HEK293 (cell line): ENCODE results near the gene SREBF1.

ENCODE experiments used
- CTCF ChIA-PET: fragments of 350-600 bp; formaldehyde crosslinking; extraction: SDS; loops from one replicate; lab custom pipeline; 2021; ENCODE audit warnings: antibody characterized with exemption; lab: Yijun Ruan, JAX
- POLR2A ChIA-PET: fragments of 300-600 bp; formaldehyde crosslinking; extraction: SDS; loops from one replicate; lab custom pipeline; 2020; ENCODE audit warnings: antibody characterized with exemption, inconsistent platforms; lab: Yijun Ruan, JAX
- H3K27ac ChIP-seq: fragments of 200-500 bp; sonication (Bioruptor generic); 2 replicates; pipeline ENCODE4 v1.5.1; 2014; ENCODE audit warnings: low read depth, low read length, control low read depth, inconsistent platforms; ENCODE audit errors: extremely low read depth
- H3K36me3 ChIP-seq, 2 experiments: fragments of 200-500 bp in 1 of 2; sonication (Bioruptor generic) in 1 of 2; 1 replicate in 1 of 2; 2 replicates in 1 of 2; pipeline ENCODE4 v1.5.1; 2014 to 2017; ENCODE audit warnings: inconsistent platforms in 2 of 2, low read length in 2 of 2; ENCODE audit not compliant: control insufficient read depth in 2 of 2, insufficient read depth in 1 of 2
- H3K4me1 ChIP-seq: fragments of 200-500 bp; sonication (Bioruptor generic); 2 replicates; pipeline ENCODE4 v1.5.1; 2014; ENCODE audit warnings: mild to moderate bottlenecking, low read length, inconsistent platforms; ENCODE audit not compliant: control insufficient read depth, insufficient read depth
- H3K4me3 ChIP-seq: 2 replicates; pipeline ENCODE4 v1.5.1; 2011; ENCODE audit warnings: low read depth, mild to moderate bottlenecking, control low read depth, low read length, moderate library complexity
- H3K9me3 ChIP-seq: fragments of 200-500 bp; sonication (Bioruptor generic); 2 replicates; pipeline ENCODE4 v1.5.1; 2014; ENCODE audit warnings: low read depth, low read length, inconsistent platforms; ENCODE audit not compliant: control insufficient read depth, insufficient read depth
- HOXD13 ChIP-seq: sonication (generic); formaldehyde crosslinking; IDR thresholded peaks from 2 replicates; pipeline ENCODE4 v1.8.0; 2022; ENCODE audit warnings: missing genetic modification reagents, borderline replicate concordance
- MEIS1 ChIP-seq: sonication (generic); formaldehyde crosslinking; IDR thresholded peaks from 2 replicates; pipeline ENCODE4 v1.8.1; 2022; ENCODE audit warnings: missing genetic modification reagents, mild to moderate bottlenecking, borderline replicate concordance
- PRDM1 ChIP-seq: fragments of 450-650 bp; formaldehyde crosslinking; IDR thresholded peaks from 2 replicates; pipeline ENCODE4; 2016; ENCODE audit warnings: missing biosample characterization, missing genetic modification characterization
- ZBTB10 ChIP-seq: fragments of 450-650 bp; formaldehyde crosslinking; IDR thresholded peaks from 2 replicates; pipeline ENCODE4 v1.5.1; 2016; ENCODE audit warnings: missing biosample characterization, missing genetic modification characterization
- ZBTB20 ChIP-seq: fragments of 450-650 bp; formaldehyde crosslinking; IDR thresholded peaks from 2 replicates; pipeline ENCODE4 v1.5.1; 2016; ENCODE audit warnings: missing biosample characterization, missing genetic modification characterization
- ZBTB44 ChIP-seq: fragments of 450-650 bp; IDR thresholded peaks from 2 replicates; pipeline ENCODE4 v1.5.1; 2018; ENCODE audit warnings: missing biosample characterization, mild to moderate bottlenecking, missing genetic modification characterization
- ZBTB48 ChIP-seq: fragments of 450-650 bp; formaldehyde crosslinking; IDR thresholded peaks from 2 replicates; pipeline ENCODE4 v1.5.1; 2016; ENCODE audit warnings: missing biosample characterization, missing genetic modification characterization
- ZBTB8A ChIP-seq: fragments of 450-650 bp; formaldehyde crosslinking; IDR thresholded peaks from 2 replicates; pipeline ENCODE4 v1.5.1; 2016; ENCODE audit warnings: missing biosample characterization, missing genetic modification characterization
- ZFP41 ChIP-seq: fragments of 450-650 bp; formaldehyde crosslinking; IDR thresholded peaks from 2 replicates; pipeline ENCODE4 v1.5.1; 2016; ENCODE audit warnings: missing biosample characterization, missing genetic modification characterization, borderline replicate concordance
- ZNF169 ChIP-seq: fragments of 450-650 bp; formaldehyde crosslinking; IDR thresholded peaks from 2 replicates; pipeline ENCODE4 v1.5.1; 2016; ENCODE audit warnings: missing biosample characterization, missing genetic modification characterization
- ZNF223 ChIP-seq: fragments of 450-650 bp; formaldehyde crosslinking; IDR thresholded peaks from 2 replicates; pipeline ENCODE4 v1.5.1; 2016; ENCODE audit warnings: missing biosample characterization, missing genetic modification characterization
- ZNF324 ChIP-seq: fragments of 450-650 bp; formaldehyde crosslinking; IDR thresholded peaks from 2 replicates; pipeline ENCODE4 v1.5.1; 2016; ENCODE audit warnings: missing biosample characterization, missing genetic modification characterization
- ZNF366 ChIP-seq: fragments of 450-650 bp; formaldehyde crosslinking; conservative IDR thresholded peaks from 2 replicates; pipeline ENCODE4 v1.5.1; 2016; ENCODE audit warnings: missing biosample characterization, missing genetic modification characterization
- ZNF423 ChIP-seq: fragments of 450-650 bp; formaldehyde crosslinking; IDR thresholded peaks from 2 replicates; pipeline ENCODE4 v1.5.1; 2016; ENCODE audit warnings: missing biosample characterization, missing genetic modification characterization
- ZNF48 ChIP-seq: fragments of 450-650 bp; formaldehyde crosslinking; IDR thresholded peaks from 2 replicates; pipeline ENCODE4 v1.5.1; 2016; ENCODE audit warnings: missing biosample characterization, missing genetic modification characterization
- ZNF488 ChIP-seq: fragments of 450-650 bp; formaldehyde crosslinking; IDR thresholded peaks from 2 replicates; pipeline ENCODE4 v1.5.1; 2016; ENCODE audit warnings: missing biosample characterization, missing genetic modification characterization
- ZNF529 ChIP-seq: fragments of 450-650 bp; formaldehyde crosslinking; IDR thresholded peaks from 2 replicates; pipeline ENCODE4 v1.5.1; 2017; ENCODE audit warnings: missing genetic modification characterization, missing biosample characterization; ENCODE audit not compliant: insufficient replicate concordance
- ZNF561 ChIP-seq: fragments of 450-650 bp; IDR thresholded peaks from 2 replicates; pipeline ENCODE4 v1.5.1; 2018; ENCODE audit warnings: missing biosample characterization, missing genetic modification characterization, borderline replicate concordance
- ZNF596 ChIP-seq: fragments of 450-650 bp; IDR thresholded peaks from 2 replicates; pipeline ENCODE4 v1.5.0; 2018; ENCODE audit warnings: missing biosample characterization, mild to moderate bottlenecking, missing genetic modification characterization, moderate library complexity
- ZNF623 ChIP-seq: fragments of 450-650 bp; formaldehyde crosslinking; IDR thresholded peaks from 2 replicates; pipeline ENCODE4 v1.5.1; 2016; ENCODE audit warnings: missing biosample characterization, missing genetic modification characterization
- ZNF677 ChIP-seq: fragments of 450-650 bp; IDR thresholded peaks from 2 replicates; pipeline ENCODE4 v1.5.0; 2018; ENCODE audit warnings: missing biosample characterization, mild to moderate bottlenecking, missing genetic modification characterization, moderate library complexity
- ZNF701 ChIP-seq: fragments of 450-650 bp; formaldehyde crosslinking; IDR thresholded peaks from 2 replicates; pipeline ENCODE4 v1.5.1; 2016; ENCODE audit warnings: missing biosample characterization, missing genetic modification characterization
- ZNF747 ChIP-seq: fragments of 450-650 bp; formaldehyde crosslinking; IDR thresholded peaks from 2 replicates; pipeline ENCODE4 v1.5.1; 2016; ENCODE audit warnings: missing biosample characterization, missing genetic modification characterization
- ZNF830 ChIP-seq: fragments of 450-650 bp; IDR thresholded peaks from 2 replicates; pipeline ENCODE4 v1.5.0; 2018; ENCODE audit warnings: missing biosample characterization, missing genetic modification characterization, low read depth, mild to moderate bottlenecking, moderate library complexity

The SREBF1 gene

GRCh38 chr17:17835415-17836249 is 1.2 kb downstream of the SREBF1 start (continued):
- TF ChIP-seq ZNF561 (tag by site-specific recombination) (no peak), ZBTB10 (tag by site-specific recombination) (no peak), ZNF169 (no peak), ZNF48 (tag by site-specific recombination) (no peak), MEIS1 (CRISPR knock-in tag) (no peak), ZNF677 (tag by site-specific recombination) (no peak), ZNF623 (no peak), ZNF529 (tag by site-specific recombination) (no peak), ZNF830 (tag by site-specific recombination) (no peak), ZNF423 (tag by site-specific recombination) (no peak), ZBTB48 (tag by site-specific recombination) (no peak; the same call in 1 of the 2 replicates), PRDM1 (tag by site-specific recombination) (no peak), ZNF324 (tag by site-specific recombination) (no peak; the same call in 1 of the 2 replicates), ZNF223 (tag by site-specific recombination) (no peak), ZBTB44 (no peak), HOXD13 (CRISPR knock-in tag) (no peak)

- CTCF ChIA-PET, result no interaction called here
- H3K27ac ChIP-seq, result no peak overlapping the region
- H3K4me1 ChIP-seq, result peaks cover 32% of the 10 kb centered on the region
- no peaks in the 10 kb centered on the region for H3K9me3 ChIP-seq
- no peak for TF ChIP-seq ZNF366 (tag by site-specific recombination)
- 0 out of 2 replicates have a peak, but pooled peaks have one; percentile 25 for TF ChIP-seq ZBTB48 (tag by site-specific recombination)
- POLR2A ChIA-PET, result interaction anchor here (2.0 kb wide), 1 partner anchor 12 kb away, joined by 31 read pairs; no protein-coding TSS in a partner anchor
- H3K36me3 ChIP-seq, result peaks cover 0 to 4% of the 10 kb centered on the region in 2 experiments; a peak in 2 of 3 replicates
- H3K4me3 ChIP-seq, result no peak overlapping the region
Observed at GRCh38 chr17:17834974-17835373, 1.8 kb downstream of the SREBF1 start.

- POLR2A ChIA-PET, result no interaction called here
- no peaks in the 10 kb centered on the region for H3K9me3 ChIP-seq
- peaks cover 0 to 4% of the 10 kb centered on the region in 2 experiments; a peak in 2 of 3 replicates for H3K36me3 ChIP-seq
- H3K4me1 ChIP-seq, result peaks cover 29% of the 10 kb centered on the region
- no peak overlapping the region for H3K4me3 ChIP-seq
- CTCF ChIA-PET, result interaction anchor here (1.2 to 1.3 kb wide), 2 partner anchors 26 to 200 kb away, joined by 3 read pairs; no protein-coding TSS in a partner anchor
- H3K27ac ChIP-seq, result peak overlapping the region; percentile 45
- TF ChIP-seq ZNF596 (tag by site-specific recombination) (peak; percentile 68; the same call in 1 of the 2 replicates), ZBTB20 (tag by site-specific recombination) (no peak), ZFP41 (no peak), ZNF488 (no peak), ZNF701 (tag by site-specific recombination) (no peak), ZNF747 (tag by site-specific recombination) (no peak), ZBTB8A (peak; percentile 21; the same call in 1 of the 2 replicates)
Observed at GRCh38 chr17:17833658-17834357, 3.0 kb downstream of the SREBF1 start.
